ENCODE results near the gene SNX25. TPM values are rescaled to one million over a fixed set of nuclear protein-coding genes. Genes with fewer than 3 reads are reported as not detected.

SNX25 gene
- total and polyA plus RNA-seq, 2 experiments from 2014 or later, result 6.9 to 25.0 TPM

- Histone ChIP-seq H3K4me3 (no peak overlapping the region), H3K4me2 (no peak overlapping the region), H3F3A (replicated peaks; ENCODE audit: low read depth) (no peaks in the 10 kb centered on the region), H3K27me3 (ENCODE audit: insufficient read depth) (no peaks in the 10 kb centered on the region), H4K20me1 (replicated peaks; ENCODE audit: insufficient read depth) (no peaks in the 10 kb centered on the region), H3K27ac (ENCODE audit: low read depth) (no peak overlapping the region), H3K9me2 (ENCODE audit: insufficient read depth) (no peaks in the 10 kb centered on the region), H2AFZ (no peak overlapping the region), H3K36me3 (ENCODE audit: insufficient read depth) (no peaks in the 10 kb centered on the region), H3K4me1 (ENCODE audit: insufficient read depth) (peaks cover 6% of the 10 kb centered on the region; the same call in 1 of the 2 replicates), H3K79me2 (replicated peaks; ENCODE audit: insufficient read depth) (no peaks in the 10 kb centered on the region; the same call in 1 of the 2 replicates)
- DNase-seq (ENCODE audit: low spot score), result no peak
- H3K4me3 Mint-ChIP-seq, result no peak overlapping the region
- H3K4me1 Mint-ChIP-seq, result peaks cover 22% of the 10 kb centered on the region
- no peaks in the 10 kb centered on the region for H3K9me3 Mint-ChIP-seq
- no peak overlapping the region for H3K27ac Mint-ChIP-seq
- H3K36me3 Mint-ChIP-seq (ENCODE audit: low read depth), result no peaks in the 10 kb centered on the region
- peaks cover 3% of the 10 kb centered on the region for H3K27me3 Mint-ChIP-seq (ENCODE audit: insufficient read depth, low read depth, poor library complexity)
- no peak for TF ChIP-seq EZH2 (IDR thresholded peaks at IDR 0.05; ENCODE audit: low read depth, unreplicated experiment)
- no peak for TF ChIP-seq STAT1 (IDR thresholded peaks at IDR 0.05; ENCODE audit: unreplicated experiment)
- no peak for TF ChIP-seq ETS1 (IDR thresholded peaks at IDR 0.05)
- no peak for TF ChIP-seq ZNF331 (CRISPR knock-in tag; IDR thresholded peaks at IDR 0.05; ENCODE audit: low read depth)
- no peak for TF ChIP-seq EZH2phosphoT487 (IDR thresholded peaks at IDR 0.05; ENCODE audit: unreplicated experiment)
- TF ChIP-seq NANOG (IDR thresholded peaks at IDR 0.05; ENCODE audit: borderline replicate concordance), result no peak
- no peak for TF ChIP-seq JUNB (IDR thresholded peaks at IDR 0.05; ENCODE audit: unreplicated experiment)
- TF ChIP-seq CREB1 (CRISPR knock-in tag; IDR thresholded peaks at IDR 0.05; ENCODE audit: low read depth), result no peak
- TF ChIP-seq POLR2AphosphoS5 (IDR thresholded peaks at IDR 0.05; ENCODE audit: low read depth), result no peak
- TF ChIP-seq CTCF (conservative IDR thresholded peaks at IDR 0.05; ENCODE audit: low read depth in 2 of 2), result no peak
- TF ChIP-seq, protein P1, sequence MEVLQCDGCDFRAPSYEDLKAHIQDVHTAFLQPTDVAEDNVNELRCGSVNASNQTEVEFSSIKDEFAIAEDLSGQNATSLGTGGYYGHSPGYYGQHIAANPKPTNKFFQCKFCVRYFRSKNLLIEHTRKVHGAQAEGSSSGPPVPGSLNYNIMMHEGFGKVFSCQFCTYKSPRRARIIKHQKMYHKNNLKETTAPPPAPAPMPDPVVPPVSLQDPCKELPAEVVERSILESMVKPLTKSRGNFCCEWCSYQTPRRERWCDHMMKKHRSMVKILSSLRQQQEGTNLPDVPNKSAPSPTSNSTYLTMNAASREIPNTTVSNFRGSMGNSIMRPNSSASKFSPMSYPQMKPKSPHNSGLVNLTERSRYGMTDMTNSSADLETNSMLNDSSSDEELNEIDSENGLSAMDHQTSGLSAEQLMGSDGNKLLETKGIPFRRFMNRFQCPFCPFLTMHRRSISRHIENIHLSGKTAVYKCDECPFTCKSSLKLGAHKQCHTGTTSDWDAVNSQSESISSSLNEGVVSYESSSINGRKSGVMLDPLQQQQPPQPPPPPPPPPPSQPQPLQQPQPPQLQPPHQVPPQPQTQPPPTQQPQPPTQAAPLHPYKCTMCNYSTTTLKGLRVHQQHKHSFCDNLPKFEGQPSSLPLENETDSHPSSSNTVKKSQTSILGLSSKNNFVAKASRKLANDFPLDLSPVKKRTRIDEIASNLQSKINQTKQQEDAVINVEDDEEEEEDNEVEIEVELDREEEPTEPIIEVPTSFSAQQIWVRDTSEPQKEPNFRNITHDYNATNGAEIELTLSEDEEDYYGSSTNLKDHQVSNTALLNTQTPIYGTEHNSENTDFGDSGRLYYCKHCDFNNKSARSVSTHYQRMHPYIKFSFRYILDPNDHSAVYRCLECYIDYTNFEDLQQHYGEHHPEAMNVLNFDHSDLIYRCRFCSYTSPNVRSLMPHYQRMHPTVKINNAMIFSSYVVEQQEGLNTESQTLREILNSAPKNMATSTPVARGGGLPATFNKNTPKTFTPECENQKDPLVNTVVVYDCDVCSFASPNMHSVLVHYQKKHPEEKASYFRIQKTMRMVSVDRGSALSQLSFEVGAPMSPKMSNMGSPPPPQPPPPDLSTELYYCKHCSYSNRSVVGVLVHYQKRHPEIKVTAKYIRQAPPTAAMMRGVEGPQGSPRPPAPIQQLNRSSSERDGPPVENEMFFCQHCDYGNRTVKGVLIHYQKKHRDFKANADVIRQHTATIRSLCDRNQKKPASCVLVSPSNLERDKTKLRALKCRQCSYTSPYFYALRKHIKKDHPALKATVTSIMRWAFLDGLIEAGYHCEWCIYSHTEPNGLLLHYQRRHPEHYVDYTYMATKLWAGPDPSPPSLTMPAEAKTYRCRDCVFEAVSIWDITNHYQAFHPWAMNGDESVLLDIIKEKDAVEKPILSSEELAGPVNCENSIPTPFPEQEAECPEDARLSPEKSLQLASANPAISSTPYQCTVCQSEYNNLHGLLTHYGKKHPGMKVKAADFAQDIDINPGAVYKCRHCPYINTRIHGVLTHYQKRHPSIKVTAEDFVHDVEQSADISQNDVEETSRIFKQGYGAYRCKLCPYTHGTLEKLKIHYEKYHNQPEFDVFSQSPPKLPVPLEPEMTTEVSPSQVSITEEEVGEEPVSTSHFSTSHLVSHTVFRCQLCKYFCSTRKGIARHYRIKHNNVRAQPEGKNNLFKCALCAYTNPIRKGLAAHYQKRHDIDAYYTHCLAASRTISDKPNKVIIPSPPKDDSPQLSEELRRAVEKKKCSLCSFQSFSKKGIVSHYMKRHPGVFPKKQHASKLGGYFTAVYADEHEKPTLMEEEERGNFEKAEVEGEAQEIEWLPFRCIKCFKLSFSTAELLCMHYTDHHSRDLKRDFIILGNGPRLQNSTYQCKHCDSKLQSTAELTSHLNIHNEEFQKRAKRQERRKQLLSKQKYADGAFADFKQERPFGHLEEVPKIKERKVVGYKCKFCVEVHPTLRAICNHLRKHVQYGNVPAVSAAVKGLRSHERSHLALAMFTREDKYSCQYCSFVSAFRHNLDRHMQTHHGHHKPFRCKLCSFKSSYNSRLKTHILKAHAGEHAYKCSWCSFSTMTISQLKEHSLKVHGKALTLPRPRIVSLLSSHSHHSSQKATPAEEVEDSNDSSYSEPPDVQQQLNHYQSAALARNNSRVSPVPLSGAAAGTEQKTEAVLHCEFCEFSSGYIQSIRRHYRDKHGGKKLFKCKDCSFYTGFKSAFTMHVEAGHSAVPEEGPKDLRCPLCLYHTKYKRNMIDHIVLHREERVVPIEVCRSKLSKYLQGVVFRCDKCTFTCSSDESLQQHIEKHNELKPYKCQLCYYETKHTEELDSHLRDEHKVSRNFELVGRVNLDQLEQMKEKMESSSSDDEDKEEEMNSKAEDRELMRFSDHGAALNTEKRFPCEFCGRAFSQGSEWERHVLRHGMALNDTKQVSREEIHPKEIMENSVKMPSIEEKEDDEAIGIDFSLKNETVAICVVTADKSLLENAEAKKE (CRISPR knock-in tag; IDR thresholded peaks at IDR 0.05), result no peak
- no peak for TF ChIP-seq REST (IDR thresholded peaks at IDR 0.05; ENCODE audit: unreplicated experiment)
- no peak for TF ChIP-seq ZNF114 (CRISPR knock-in tag; IDR thresholded peaks at IDR 0.05)
- no peak for ATAC-seq
These were observed 61.5 kb downstream of the SNX25 start for GRCh38 chr4:185270885-185271284.

Measured in GM23338 (cell line).